AG04450 (cell line): ENCODE data around the gene LRRC75A. TPM values are rescaled to one million over a fixed set of nuclear protein-coding genes. Genes with fewer than 3 reads are reported as not detected.

Experiments
- CTCF ChIA-PET: fragments of 300-600, 350-600 bp; formaldehyde crosslinking; extraction: SDS; loops from one replicate; lab custom pipeline; 2022; ENCODE audit warnings: antibody characterized with exemption, inconsistent platforms; lab: Charles Lee
- POLR2A ChIA-PET: fragments of 350-600 bp; formaldehyde crosslinking; extraction: SDS; loops from one replicate; lab custom pipeline; 2021; ENCODE audit warnings: antibody characterized with exemption, inconsistent platforms; lab: Yijun Ruan, JAX
- DNase-seq: peaks from one replicate; pipeline ENCODE4 v3.0.0-alpha.2; 2011; ENCODE audit warnings: low read depth, low spot score
- H3K27ac ChIP-seq: one replicate; pipeline ENCODE4 v1.5.1; 2012; ENCODE audit warnings: low read depth, low read length, control low read depth
- H3K27me3 ChIP-seq: one replicate; pipeline ENCODE4 v1.6.0; 2012; ENCODE audit warnings: low read length; ENCODE audit not compliant: control insufficient read depth, insufficient read depth
- H3K4me3 ChIP-seq: 2 replicates; pipeline ENCODE4 v1.5.1; 2011; ENCODE audit warnings: mild to moderate bottlenecking, low read depth, low read length, control low read depth
- H3K9me3 ChIP-seq: 2 replicates; pipeline ENCODE4 v1.5.1; 2012; ENCODE audit warnings: low read length; ENCODE audit not compliant: control insufficient read depth, insufficient read depth
- CTCF ChIP-seq: IDR thresholded peaks from 2 replicates; pipeline ENCODE4 v1.5.1; 2011; ENCODE audit warnings: low read depth, low read length, control low read depth, inconsistent platforms
- polyA plus RNA-seq: library from polyadenylated mRNA; depleted of rRNA; stranded (reverse); fragments of >200 nt; gene quantifications from 2 replicates; pipeline ENCODE4 v1.2.3, GENCODE V29; 2011

Gene LRRC75A
- polyA plus RNA-seq, 1 experiment: 1.2 TPM

- ChIA-PET POLR2A (interaction anchor here (1.3 to 1.8 kb wide), 2 partner anchors 78 to 136 kb away, joined by 5 to 6 read pairs; partner anchors contain the start of gene UBB), CTCF (interaction anchor here (0.9 to 11.9 kb wide), 2 partner anchors 9 to 65 kb away, joined by 3 to 301 read pairs; no protein-coding TSS in a partner anchor)
- peak overlapping the region; percentile 40 for H3K27ac ChIP-seq
- H3K9me3 ChIP-seq: no peaks in the 10 kb centered on the region
- DNase-seq: peak; percentile 29
- no peaks in the 10 kb centered on the region for H3K27me3 ChIP-seq
- H3K4me3 ChIP-seq: peak overlapping the region; percentile 20
- no peak for TF ChIP-seq CTCF
These were observed 24.6 kb upstream of the LRRC75A start for GRCh38 chr17:16516594-16517051.

- Histone ChIP-seq H3K9me3 (no peaks in the 10 kb centered on the region), H3K4me3 (no peak overlapping the region), H3K27ac (no peak overlapping the region), H3K27me3 (no peaks in the 10 kb centered on the region)
- TF ChIP-seq CTCF: no peak
- ChIA-PET POLR2A (interaction anchor here (1.3 to 1.8 kb wide), 2 partner anchors 77 to 135 kb away, joined by 5 to 6 read pairs; partner anchors contain the start of gene UBB), CTCF (interaction anchor here (11.9 kb wide), 1 partner anchor 65 kb away, joined by 301 read pairs; no protein-coding TSS in a partner anchor)
- DNase-seq: no peak
These were observed 23.9 kb upstream of the LRRC75A start for GRCh38 chr17:16515933-16516332.

DNA sequence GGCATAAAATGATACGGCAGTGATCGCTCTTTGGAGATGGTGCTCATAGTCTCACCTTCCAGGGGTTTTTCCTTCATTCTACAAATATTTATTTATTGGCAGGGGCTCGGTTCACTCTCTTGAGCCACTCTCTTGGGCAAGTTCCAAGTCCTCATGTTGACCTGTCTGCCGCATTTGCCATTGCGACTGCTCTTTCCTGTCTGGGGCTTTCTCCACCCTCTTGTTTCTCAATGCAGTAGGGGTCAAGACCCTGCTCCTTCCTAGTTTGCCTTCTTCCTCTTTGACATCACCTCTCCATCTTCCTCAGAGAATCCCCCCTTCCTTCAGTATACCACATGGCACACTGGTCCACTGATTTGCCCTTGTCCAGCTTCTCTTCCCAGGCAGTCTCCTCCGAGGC, 21.9 kb upstream of the LRRC75A start:
- H3K4me3 ChIP-seq: no peak overlapping the region
- CTCF ChIA-PET: no interaction called here
- H3K27me3 ChIP-seq: no peaks in the 10 kb centered on the region
- TF ChIP-seq CTCF: no peak
- H3K27ac ChIP-seq: no peak overlapping the region
- no peaks in the 10 kb centered on the region for H3K9me3 ChIP-seq
- no peak for DNase-seq
- POLR2A ChIA-PET: no interaction called here

DNA sequence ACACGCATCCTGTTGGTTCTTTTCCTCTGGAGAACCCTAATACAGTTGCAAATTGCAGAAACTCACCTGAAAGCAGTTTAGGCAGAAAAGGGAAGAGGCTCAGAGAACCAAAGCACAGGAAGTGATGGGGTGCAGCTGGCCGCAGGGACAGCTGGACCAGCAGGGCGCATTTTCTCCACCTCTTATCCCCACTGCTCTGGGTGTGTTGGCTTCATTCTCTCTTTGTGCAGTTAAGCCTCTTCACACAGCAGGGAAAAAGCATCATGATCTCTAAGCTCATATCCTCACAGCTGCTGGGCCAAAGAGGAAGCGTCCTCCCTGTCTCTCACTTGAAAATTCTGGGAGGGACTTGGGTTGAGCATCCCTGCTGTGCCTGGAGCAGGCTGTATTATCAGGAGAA, 20.0 kb upstream of the LRRC75A start:
- Histone ChIP-seq H3K27ac (no peak overlapping the region), H3K9me3 (no peaks in the 10 kb centered on the region), H3K27me3 (no peaks in the 10 kb centered on the region), H3K4me3 (no peak overlapping the region)
- no peak for DNase-seq
- ChIA-PET POLR2A (interaction anchor here (0.7 to 0.8 kb wide), 2 partner anchors 16 to 73 kb away, joined by 3 to 5 read pairs; no protein-coding TSS in a partner anchor), CTCF (interaction anchor here (1.3 kb wide), 1 partner anchor 58 kb away, joined by 4 read pairs; no protein-coding TSS in a partner anchor)
- no peak for TF ChIP-seq CTCF

GRCh38 chr17:16511593-16511992, 19.6 kb upstream of the LRRC75A start:
- ChIA-PET CTCF (interaction anchor here (1.5 to 1.9 kb wide), 2 partner anchors 10 to 58 kb away, joined by 4 to 7 read pairs; no protein-coding TSS in a partner anchor), POLR2A (interaction anchor here (0.7 to 1.2 kb wide), 3 partner anchors 15 to 131 kb away, joined by 3 to 9 read pairs (median 5); partner anchors contain the start of gene UBB)
- no peak for TF ChIP-seq CTCF
- Histone ChIP-seq H3K9me3 (no peaks in the 10 kb centered on the region), H3K4me3 (no peak overlapping the region), H3K27ac (no peak overlapping the region), H3K27me3 (no peaks in the 10 kb centered on the region)
- DNase-seq: no peak
